DOHH2 (cell line): ENCODE data around the gene FALEC.

Source experiments
- H3F3A ChIP-seq: fragments of 200-600 bp; sonication (generic), shearing (Covaris generic); 2 replicates; pipeline ENCODE4 v1.6.0; 2016; ENCODE audit warnings: antibody characterized with exemption, mild to moderate bottlenecking; ENCODE audit not compliant: control insufficient read depth, insufficient read depth
- H3K27ac ChIP-seq: fragments of 200-600 bp; sonication (generic); 2 replicates; pipeline ENCODE4 v1.5.1; 2014; ENCODE audit warnings: low read depth, mild to moderate bottlenecking, low read length, moderate library complexity
- H3K27me3 ChIP-seq: fragments of 200-600 bp; sonication (generic); 2 replicates; pipeline ENCODE4 v1.6.1; 2014; ENCODE audit warnings: mild to moderate bottlenecking, low read length, mixed read lengths; ENCODE audit not compliant: control insufficient read depth
- H3K36me3 ChIP-seq: fragments of 200-600 bp; sonication (generic); 2 replicates; pipeline ENCODE4 v1.6.1; 2014; ENCODE audit warnings: mild to moderate bottlenecking, low read length, moderate library complexity, mixed read lengths; ENCODE audit not compliant: control insufficient read depth
- H3K4me1 ChIP-seq: fragments of 200-600 bp; sonication (generic); 2 replicates; pipeline ENCODE4 v1.6.1; 2014; ENCODE audit warnings: mild to moderate bottlenecking, low read length, mixed read lengths; ENCODE audit not compliant: control insufficient read depth
- H3K4me2 ChIP-seq: fragments of 200-600 bp; sonication (generic); 2 replicates; pipeline ENCODE4 v1.6.0; 2014; ENCODE audit warnings: mild to moderate bottlenecking, low read length, moderate library complexity
- H3K4me3 ChIP-seq: fragments of 200-600 bp; sonication (generic); 2 replicates; pipeline ENCODE4 v1.5.1; 2014; ENCODE audit warnings: mild to moderate bottlenecking, low read length, mixed read lengths
- H3K79me2 ChIP-seq: fragments of 200-600 bp; sonication (generic); 2 replicates; pipeline ENCODE4 v1.6.1; 2014; ENCODE audit warnings: mild to moderate bottlenecking, low read length, mixed read lengths; ENCODE audit not compliant: control insufficient read depth
- H3K9me2 ChIP-seq: fragments of 200-600 bp; sonication (generic); replicated peaks from 2 replicates; pipeline ENCODE4 v1.6.1; 2014; ENCODE audit warnings: mild to moderate bottlenecking, low read length, mixed read lengths; ENCODE audit not compliant: control insufficient read depth
- H3K9me3 ChIP-seq: fragments of 200-600 bp; sonication (generic); 2 replicates; pipeline ENCODE4 v1.6.1; 2014; ENCODE audit warnings: antibody characterized with exemption, low read length, mixed read lengths; ENCODE audit not compliant: control insufficient read depth, insufficient read depth
- H4K20me1 ChIP-seq: fragments of 200-600 bp; sonication (generic); 2 replicates; pipeline ENCODE4 v1.6.0; 2014; ENCODE audit warnings: low read depth, mild to moderate bottlenecking, antibody characterized with exemption, low read length, moderate library complexity; ENCODE audit not compliant: control insufficient read depth, insufficient read depth
- CTCF ChIP-seq: fragments of 200-600 bp; sonication (generic); IDR thresholded peaks from one replicate; pipeline ENCODE4 v1.5.1; 2014; ENCODE audit warnings: antibody characterized with exemption, mild to moderate bottlenecking, low read depth, low read length; ENCODE audit not compliant: poor library complexity, severe bottlenecking
- EZH2phosphoT487 ChIP-seq: fragments of 200-600 bp; sonication (generic); IDR thresholded peaks from 2 replicates; pipeline ENCODE4 v1.6.1; 2017; ENCODE audit warnings: borderline replicate concordance, mild to moderate bottlenecking, antibody characterized with exemption, low read length, moderate library complexity, mixed read lengths

The FALEC gene

GRCh38 chr1:150576367-150576711 is 60.8 kb downstream of the FALEC start:
- Histone ChIP-seq H3K9me3 (no peaks in the 10 kb centered on the region), H3K4me1 (peaks cover 65% of the 10 kb centered on the region), H3K27me3 (no peaks in the 10 kb centered on the region), H3K9me2 (no peaks in the 10 kb centered on the region), H3K79me2 (peaks cover 81% of the 10 kb centered on the region), H3F3A (peaks cover 12% of the 10 kb centered on the region), H3K4me2 (peak overlapping the region; percentile 90), H3K36me3 (peaks cover 77% of the 10 kb centered on the region), H4K20me1 (peaks cover 45% of the 10 kb centered on the region), H3K27ac (no peak overlapping the region), H3K4me3 (peak overlapping the region; percentile 87)
- no peak for TF ChIP-seq EZH2phosphoT487
- no peak for TF ChIP-seq CTCF

- H3K9me2 ChIP-seq, result no peaks in the 10 kb centered on the region
- no peaks in the 10 kb centered on the region for H3K9me3 ChIP-seq
- peak overlapping the region; percentile 90 for H3K4me2 ChIP-seq
- H3K4me1 ChIP-seq, result peaks cover 65% of the 10 kb centered on the region
- TF ChIP-seq CTCF, result no peak
- TF ChIP-seq EZH2phosphoT487, result no peak
- H3K36me3 ChIP-seq, result peaks cover 74% of the 10 kb centered on the region
- peak overlapping the region; percentile 87 for H3K4me3 ChIP-seq
- H3K79me2 ChIP-seq, result peaks cover 78% of the 10 kb centered on the region
- no peaks in the 10 kb centered on the region for H3K27me3 ChIP-seq
- peaks cover 11% of the 10 kb centered on the region for H3F3A ChIP-seq
- H3K27ac ChIP-seq, result 0 out of 2 replicates have a peak overlapping the region, but pooled peaks have one; percentile 79
- H4K20me1 ChIP-seq, result peaks cover 45% of the 10 kb centered on the region
Measured at GRCh38 chr1:150576794-150577556, 61.4 kb downstream of the FALEC start.

GRCh38 chr1:150577557-150578271 is 62.2 kb downstream of the FALEC start:
- Histone ChIP-seq H3K27me3 (no peaks in the 10 kb centered on the region), H3K4me3 (peak overlapping the region; percentile 87), H3K9me3 (no peaks in the 10 kb centered on the region), H3K27ac (peak overlapping the region; percentile 79), H3F3A (peaks cover 11% of the 10 kb centered on the region), H3K36me3 (peaks cover 68% of the 10 kb centered on the region), H3K4me2 (peak overlapping the region; percentile 90), H4K20me1 (peaks cover 45% of the 10 kb centered on the region), H3K79me2 (peaks cover 74% of the 10 kb centered on the region), H3K9me2 (no peaks in the 10 kb centered on the region), H3K4me1 (peaks cover 65% of the 10 kb centered on the region)
- TF ChIP-seq EZH2phosphoT487, result no peak
